GM12878 (cell line): ENCODE measurements around the gene LPIN1. TPM values are rescaled to one million over a fixed set of nuclear protein-coding genes. Genes with fewer than 3 reads are reported as not detected.

Experiments used
- ATAC-seq: fragments of 200-7000 bp; cut with Tn5 transposase; 3 replicates; pipeline ENCODE4 v1.9.1; 2020; ENCODE audit warnings: mild to moderate bottlenecking, moderate library complexity
- BruUV-seq: library from RNA; stranded (reverse); fragments of 400-500 nt; replicated peaks from 2 replicates; lab custom pipeline; 2021; lab: Mats Ljungman, UMichigan
- CTCF ChIA-PET: fragments of 300-600 bp; sonication (Branson Sonifier 250); formaldehyde crosslinking; extraction: SDS; loops from one replicate; lab custom pipeline; 2021; ENCODE audit warnings: inconsistent platforms; lab: Yijun Ruan, JAX
- POLR2A ChIA-PET: fragments of 350-600 bp; formaldehyde crosslinking; extraction: SDS; loops from one replicate; lab custom pipeline; 2021; ENCODE audit warnings: inconsistent platforms; lab: Charles Lee
- RAD21 ChIA-PET: fragments of 300-600 bp; sonication (Branson Sonifier 250); formaldehyde crosslinking; loops from one replicate; lab custom pipeline; 2023; ENCODE audit warnings: antibody characterized with exemption; ENCODE audit not compliant: unreplicated experiment; lab: Charles Lee
- SMC1A ChIA-PET: fragments of 300-600 bp; sonication (Branson Sonifier 250); formaldehyde crosslinking; loops from one replicate; lab custom pipeline; 2023; ENCODE audit not compliant: unreplicated experiment, uncharacterized antibody; lab: Charles Lee
- DNase-seq: peaks from one replicate; pipeline ENCODE4 v3.0.0-alpha.2; 2011; ENCODE audit warnings: low read depth, low spot score
- FAIRE-seq: peaks from 3 replicates; lab custom pipeline; 2011; peaks lifted over from hg19 to GRCh38; lab: Jason Lieb, UNC
- H2AFZ ChIP-seq: 2 replicates; pipeline ENCODE4 v1.6.0; 2011; ENCODE audit warnings: low read depth, low read length, control low read depth; ENCODE audit not compliant: control insufficient read depth
- H3K27ac ChIP-seq: 2 replicates; pipeline ENCODE4 v1.5.1; 2011; ENCODE audit warnings: control low read depth; ENCODE audit not compliant: control insufficient read depth, insufficient read depth
- H3K27me3 ChIP-seq, 2 experiments: replicated peaks in 1 of 2; 2 replicates each; pipeline versions ENCODE4 v1.6.0 to v1.6.1; 2011; ENCODE audit warnings: low read length in 1 of 2; ENCODE audit not compliant: control insufficient read depth in 2 of 2, insufficient read depth in 2 of 2
- H3K36me3 ChIP-seq, 2 experiments: 2 replicates each; pipeline ENCODE4 v1.5.1; 2011; ENCODE audit warnings: low read length in 1 of 2; ENCODE audit not compliant: control insufficient read depth in 2 of 2, insufficient read depth in 2 of 2
- H3K4me1 ChIP-seq: 2 replicates; pipeline ENCODE4 v1.6.1; 2011; ENCODE audit warnings: mild to moderate bottlenecking, low read length, moderate library complexity, mixed read lengths; ENCODE audit not compliant: control insufficient read depth, insufficient read depth
- H3K4me2 ChIP-seq: 2 replicates; pipeline ENCODE4 v1.6.0; 2011; ENCODE audit warnings: control low read depth; ENCODE audit not compliant: control insufficient read depth, insufficient read depth
- H3K4me3 ChIP-seq: fragments of 200-600 bp; sonication (generic); 2 replicates; pipeline ENCODE4 v1.5.1; 2016
- H3K79me2 ChIP-seq: 2 replicates; pipeline ENCODE4 v1.6.0; 2011; ENCODE audit warnings: low read length; ENCODE audit not compliant: control insufficient read depth, insufficient read depth
- H3K9ac ChIP-seq: 2 replicates; pipeline ENCODE4 v1.8.0; 2011; ENCODE audit warnings: low read length, control low read depth, mixed read lengths; ENCODE audit not compliant: control insufficient read depth, insufficient read depth
- H3K9me3 ChIP-seq: replicated peaks from 3 replicates; pipeline ENCODE4 v1.5.1; 2011; ENCODE audit warnings: mild to moderate bottlenecking, low read length; ENCODE audit not compliant: control insufficient read depth, insufficient read depth
- H4K20me1 ChIP-seq: 2 replicates; pipeline ENCODE4 v1.6.0; 2011; ENCODE audit not compliant: control insufficient read depth, insufficient read depth
- ATF3 ChIP-seq: IDR thresholded peaks from 2 replicates; pipeline ENCODE4 v1.6.1; 2011; ENCODE audit warnings: low read depth, mild to moderate bottlenecking, low read length, moderate library complexity, borderline replicate concordance; ENCODE audit errors: extremely low read depth
- ESRRA ChIP-seq: IDR thresholded peaks from 2 replicates; pipeline ENCODE4 v1.6.1; 2012; ENCODE audit warnings: mild to moderate bottlenecking, low read length, improper control_type of control experiment
- HDAC2 ChIP-seq: fragments of 200-600 bp; sonication (generic); IDR thresholded peaks from 2 replicates; pipeline ENCODE4 v1.6.1; 2017
- MTA3 ChIP-seq: IDR thresholded peaks from 2 replicates; pipeline ENCODE4 v1.6.1; 2012; ENCODE audit warnings: low read length, inconsistent platforms, borderline replicate concordance
- SIX5 ChIP-seq: IDR thresholded peaks from 2 replicates; pipeline ENCODE4 v1.6.1; 2011; ENCODE audit warnings: mild to moderate bottlenecking, low read depth, low read length, moderate library complexity; ENCODE audit not compliant: severe bottlenecking
- SMARCA5 ChIP-seq: fragments of 450-650 bp; IDR thresholded peaks from 2 replicates; pipeline ENCODE4 v1.6.1; 2017; ENCODE audit warnings: mild to moderate bottlenecking
- TCF7 ChIP-seq: IDR thresholded peaks from 2 replicates; pipeline ENCODE4 v1.6.1; 2014; ENCODE audit warnings: antibody characterized with exemption, borderline replicate concordance
- WGBS: methylation state at CpG from one replicate; pipeline ENCODE4 v1.1.6; 2016; ENCODE audit warnings: low lambda C conversion rate; ENCODE audit not compliant: insufficient replicate concordance, insufficient coverage; ENCODE audit errors: missing lambda C conversion rate; 5-methylcytosine and 5-hydroxymethylcytosine counted together
- in situ Hi-C: fragments of 300-500 bp; cut with MboI; formaldehyde crosslinking; loops from 9 replicates; pipeline ENCODE4 v1.14.3; 2018; ENCODE audit warnings: mixed read lengths
- intact Hi-C: fragments of 100-400 bp; cut with micrococcal nuclease; formaldehyde crosslinking; loops from one replicate; pipeline ENCODE4 v1.14.2; 2022; ENCODE audit not compliant: unreplicated experiment
- polyA plus RNA-seq, 11 experiments: library from polyadenylated mRNA; depleted of rRNA in 4 of 11; unstranded in 6 of 11; stranded (reverse) in 5 of 11; fragments of >200 nt; fragmentation: Nextera tagmentation in 4 of 11; fragmentation: Illumina TruSeq in 1 of 11; extraction: Ambion mirVana in 4 of 11; extraction: Trizol in 1 of 11; gene quantifications; 1 replicate in 1 of 11; 2 replicates in 10 of 11; pipeline versions ENCODE4 v1.2.1 to v1.2.3, GENCODE V29; 2011 to 2016; ENCODE audit warnings: inconsistent platforms in 2 of 11, missing spikeins in 2 of 11, low read depth in 1 of 11
- total RNA-seq, 4 experiments: library from RNA; depleted of rRNA in 3 of 4; stranded (reverse); fragments of >200 nt in 3 of 4; fragmentation: Illumina TruSeq in 1 of 4; extraction: Trizol in 1 of 4; gene quantifications; 2 replicates each; pipeline versions ENCODE4 v1.2.1 to v1.2.3, GENCODE V29; 2013 to 2021
- TF ChIP-seq, protein P1 (sequence below): fragments of 450-650 bp; IDR thresholded peaks from 2 replicates; pipeline ENCODE4 v1.6.1; 2017; ENCODE audit warnings: borderline replicate concordance
- TF ChIP-seq, protein P2 (sequence below): fragments of 450-650 bp; IDR thresholded peaks from 2 replicates; pipeline ENCODE4 v1.6.1; 2016; ENCODE audit warnings: mild to moderate bottlenecking, moderate library complexity, borderline replicate concordance
- TF ChIP-seq, protein P3 (sequence below): fragments of 450-650 bp; conservative IDR thresholded peaks from 2 replicates; pipeline ENCODE4 v1.6.1; 2017; ENCODE audit warnings: mild to moderate bottlenecking, moderate library complexity

LPIN1 gene
- total and polyA plus RNA-seq, 10 of the 15 experiments (the other 5 are each of a cell fraction or from before 2014, with no cell fraction given), result 18.8 to 82.5 (median 50.3) TPM

GRCh38 chr2:11829947-11830707 lies 83.7 kb downstream of the LPIN1 start:
- Histone ChIP-seq H3K4me3 (peak overlapping the region; percentile 38; the same call in 1 of the 2 replicates), H3K9ac (peak overlapping the region; percentile 32; the same call in 1 of the 2 replicates), H2AFZ (peak overlapping the region; percentile 36), H3K4me1 (peaks cover 27% of the 10 kb centered on the region), H3K9me3 (peaks cover 2% of the 10 kb centered on the region; the same call in 2 of the 3 replicates), H3K27ac (peak overlapping the region; percentile 78), H3K36me3 (peaks cover 0 to 4% of the 10 kb centered on the region in 2 experiments; a peak in 3 of 4 replicates), H3K27me3 (0 out of 4 replicates have a peak, but pooled peaks cover 0 to 2% of the 10 kb centered on the region in 2 experiments), H3K79me2 (no peaks in the 10 kb centered on the region), H3K4me2 (peak overlapping the region; percentile 96), H4K20me1 (no peaks in the 10 kb centered on the region)
- ChIA-PET SMC1A (interaction anchor here (0.5 to 5.9 kb wide), 31 partner anchors 13 to 1177 kb away, joined by 3 to 48 read pairs (median 3); partner anchors contain the start of gene TRIB2), RAD21 (interaction anchor here (1.3 to 5.0 kb wide), 16 partner anchors 12 to 1177 kb away, joined by 3 to 48 read pairs (median 9); partner anchors contain the start of gene TRIB2), POLR2A (interaction anchor here (1.1 kb wide), 1 partner anchor 75 kb away, joined by 3 read pairs; no protein-coding TSS in a partner anchor), CTCF (interaction anchor here (0.7 to 6.7 kb wide), 27 partner anchors 31 to 1178 kb away, joined by 3 to 65 read pairs (median 5); partner anchors contain the start of gene TRIB2)
- DNase-seq, result peak; percentile 96
- WGBS, result under 1% methylated on average over 17 of the region's 17 CpGs
- ATAC-seq, result peak; percentile 84
- FAIRE-seq, result peak; percentile 93
- in situ Hi-C loops (loop anchor here (5.0 to 25.0 kb wide), 4 partner anchors 457 to 1177 kb away; partner anchors contain the start of gene TRIB2), intact Hi-C loops (loop anchor here (1.0 to 10.0 kb wide), 12 partner anchors 33 to 1177 kb away; partner anchors contain the start of gene TRIB2)
- no TSS peak for BruUV-seq
- TF ChIP-seq SMARCA5, result no peak
- TF ChIP-seq MTA3, result peak; percentile 99
- TF ChIP-seq SIX5, result no peak
- no peak for TF ChIP-seq ATF3
- TF ChIP-seq TCF7, result peak; percentile 86
- TF ChIP-seq ESRRA, result no peak
- TF ChIP-seq, protein P1, sequence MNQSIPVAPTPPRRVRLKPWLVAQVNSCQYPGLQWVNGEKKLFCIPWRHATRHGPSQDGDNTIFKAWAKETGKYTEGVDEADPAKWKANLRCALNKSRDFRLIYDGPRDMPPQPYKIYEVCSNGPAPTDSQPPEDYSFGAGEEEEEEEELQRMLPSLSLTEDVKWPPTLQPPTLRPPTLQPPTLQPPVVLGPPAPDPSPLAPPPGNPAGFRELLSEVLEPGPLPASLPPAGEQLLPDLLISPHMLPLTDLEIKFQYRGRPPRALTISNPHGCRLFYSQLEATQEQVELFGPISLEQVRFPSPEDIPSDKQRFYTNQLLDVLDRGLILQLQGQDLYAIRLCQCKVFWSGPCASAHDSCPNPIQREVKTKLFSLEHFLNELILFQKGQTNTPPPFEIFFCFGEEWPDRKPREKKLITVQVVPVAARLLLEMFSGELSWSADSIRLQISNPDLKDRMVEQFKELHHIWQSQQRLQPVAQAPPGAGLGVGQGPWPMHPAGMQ, result no peak
- TF ChIP-seq, protein P2, sequence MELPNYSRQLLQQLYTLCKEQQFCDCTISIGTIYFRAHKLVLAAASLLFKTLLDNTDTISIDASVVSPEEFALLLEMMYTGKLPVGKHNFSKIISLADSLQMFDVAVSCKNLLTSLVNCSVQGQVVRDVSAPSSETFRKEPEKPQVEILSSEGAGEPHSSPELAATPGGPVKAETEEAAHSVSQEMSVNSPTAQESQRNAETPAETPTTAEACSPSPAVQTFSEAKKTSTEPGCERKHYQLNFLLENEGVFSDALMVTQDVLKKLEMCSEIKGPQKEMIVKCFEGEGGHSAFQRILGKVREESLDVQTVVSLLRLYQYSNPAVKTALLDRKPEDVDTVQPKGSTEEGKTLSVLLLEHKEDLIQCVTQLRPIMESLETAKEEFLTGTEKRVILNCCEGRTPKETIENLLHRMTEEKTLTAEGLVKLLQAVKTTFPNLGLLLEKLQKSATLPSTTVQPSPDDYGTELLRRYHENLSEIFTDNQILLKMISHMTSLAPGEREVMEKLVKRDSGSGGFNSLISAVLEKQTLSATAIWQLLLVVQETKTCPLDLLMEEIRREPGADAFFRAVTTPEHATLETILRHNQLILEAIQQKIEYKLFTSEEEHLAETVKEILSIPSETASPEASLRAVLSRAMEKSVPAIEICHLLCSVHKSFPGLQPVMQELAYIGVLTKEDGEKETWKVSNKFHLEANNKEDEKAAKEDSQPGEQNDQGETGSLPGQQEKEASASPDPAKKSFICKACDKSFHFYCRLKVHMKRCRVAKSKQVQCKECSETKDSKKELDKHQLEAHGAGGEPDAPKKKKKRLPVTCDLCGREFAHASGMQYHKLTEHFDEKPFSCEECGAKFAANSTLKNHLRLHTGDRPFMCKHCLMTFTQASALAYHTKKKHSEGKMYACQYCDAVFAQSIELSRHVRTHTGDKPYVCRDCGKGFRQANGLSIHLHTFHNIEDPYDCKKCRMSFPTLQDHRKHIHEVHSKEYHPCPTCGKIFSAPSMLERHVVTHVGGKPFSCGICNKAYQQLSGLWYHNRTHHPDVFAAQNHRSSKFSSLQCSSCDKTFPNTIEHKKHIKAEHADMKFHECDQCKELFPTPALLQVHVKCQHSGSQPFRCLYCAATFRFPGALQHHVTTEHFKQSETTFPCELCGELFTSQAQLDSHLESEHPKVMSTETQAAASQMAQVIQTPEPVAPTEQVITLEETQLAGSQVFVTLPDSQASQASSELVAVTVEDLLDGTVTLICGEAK, result no peak
- no peak for TF ChIP-seq HDAC2
- TF ChIP-seq, protein P3, sequence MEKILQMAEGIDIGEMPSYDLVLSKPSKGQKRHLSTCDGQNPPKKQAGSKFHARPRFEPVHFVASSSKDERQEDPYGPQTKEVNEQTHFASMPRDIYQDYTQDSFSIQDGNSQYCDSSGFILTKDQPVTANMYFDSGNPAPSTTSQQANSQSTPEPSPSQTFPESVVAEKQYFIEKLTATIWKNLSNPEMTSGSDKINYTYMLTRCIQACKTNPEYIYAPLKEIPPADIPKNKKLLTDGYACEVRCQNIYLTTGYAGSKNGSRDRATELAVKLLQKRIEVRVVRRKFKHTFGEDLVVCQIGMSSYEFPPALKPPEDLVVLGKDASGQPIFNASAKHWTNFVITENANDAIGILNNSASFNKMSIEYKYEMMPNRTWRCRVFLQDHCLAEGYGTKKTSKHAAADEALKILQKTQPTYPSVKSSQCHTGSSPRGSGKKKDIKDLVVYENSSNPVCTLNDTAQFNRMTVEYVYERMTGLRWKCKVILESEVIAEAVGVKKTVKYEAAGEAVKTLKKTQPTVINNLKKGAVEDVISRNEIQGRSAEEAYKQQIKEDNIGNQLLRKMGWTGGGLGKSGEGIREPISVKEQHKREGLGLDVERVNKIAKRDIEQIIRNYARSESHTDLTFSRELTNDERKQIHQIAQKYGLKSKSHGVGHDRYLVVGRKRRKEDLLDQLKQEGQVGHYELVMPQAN, result no peak
